Gastrocnemius medialis (tissue), 4 donors: Measurements from ENCODE around the gene PTPRN2. TPM values are rescaled to one million over a fixed set of nuclear protein-coding genes. Genes with fewer than 3 reads are reported as not detected.
A peak's percentile ranks its signal among the peaks of the same experiment; 100 is the strongest.

Source experiments
- ATAC-seq, 2 donors: fragments of 150-250 bp; one replicate each; pipeline ENCODE4 v1.9.1; 2016
- DNase-seq, 2 donors: peaks; one replicate each; pipeline ENCODE4 v3.0.0-alpha.2; 2019
- H3K27ac ChIP-seq, 4 donors: fragments of 200-600 bp; sonication (generic); 1 replicate in 1 of 4; 2 replicates in 3 of 4; pipeline ENCODE4 v1.5.1; 2016 to 2018; ENCODE audit warnings: mild to moderate bottlenecking in 2 of 4, moderate library complexity in 1 of 4
- H3K27me3 ChIP-seq, 3 donors: fragments of 200-600 bp; sonication (generic) in 2 of 3; 1 replicate in 1 of 3; 2 replicates in 2 of 3; pipeline versions ENCODE4 v1.5.1 to v1.6.0; 2016 to 2019; ENCODE audit warnings: mild to moderate bottlenecking in 1 of 3, moderate library complexity in 1 of 3
- H3K36me3 ChIP-seq, 2 donors: fragments of 200-600 bp; sonication (generic) in 1 of 2; one replicate each; pipeline ENCODE4 v1.5.1; 2017 to 2018
- H3K4me1 ChIP-seq, 2 donors: fragments of 200-600 bp; sonication (generic) in 1 of 2; one replicate each; pipeline ENCODE4 v1.5.1; 2016 to 2017; ENCODE audit warnings: mild to moderate bottlenecking in 2 of 2
- H3K4me3 ChIP-seq, 4 donors: fragments of 200-600 bp; sonication (generic) in 3 of 4; 1 replicate in 1 of 4; 2 replicates in 3 of 4; pipeline ENCODE4 v1.5.1; 2016 to 2019; ENCODE audit warnings: mild to moderate bottlenecking in 2 of 4
- H3K9me3 ChIP-seq, 3 donors: fragments of 200-600 bp; sonication (generic) in 2 of 3; 1 replicate in 1 of 3; 2 replicates in 2 of 3; pipeline ENCODE4 v1.5.1; 2016 to 2019
- CTCF ChIP-seq, 5 experiments: fragments of 450-650 bp in 3 of 5; fragments of 200-600 bp in 2 of 5; sonication (generic) in 2 of 5; IDR thresholded peaks in 4 of 5; conservative IDR thresholded peaks in 1 of 5; 1 replicate in 4 of 5; 2 replicates in 1 of 5; pipeline ENCODE4 v1.5.1; 2016 to 2019; ENCODE audit warnings: antibody characterized with exemption in 5 of 5, mild to moderate bottlenecking in 3 of 5, moderate library complexity in 3 of 5
- POLR2A ChIP-seq, 2 donors: fragments of 450-650 bp; IDR thresholded peaks; one replicate each; pipeline ENCODE4 v1.6.1; 2017; ENCODE audit warnings: antibody characterized with exemption in 2 of 2, mild to moderate bottlenecking in 2 of 2, moderate library complexity in 2 of 2
- in situ Hi-C, 4 donors: fragments of 200-750 bp; cut with MboI; loops; one replicate each; pipeline versions ENCODE4 v1.15.0 to v1.8.0; 2017; ENCODE audit warnings: low sequenced_read_pairs in 4 of 4
- intact Hi-C: fragments of 100-400 bp; cut with DNase I; formaldehyde crosslinking; loops from one replicate; pipeline ENCODE4 v1.15.1; 2023; ENCODE audit warnings: low total_unique reads
- total RNA-seq, 4 donors: library from RNA; depleted of rRNA; stranded (reverse); fragments of >200 nt; gene quantifications; one replicate each; pipeline versions ENCODE4 v1.1.0 to v1.2.3, GENCODE V29; 2016

PTPRN2 gene
- total RNA-seq, 4 donors from 2014 or later = 0.66 to 0.85 (median 0.81) TPM

- DNase-seq = no peak
- no peak overlapping the region for H3K27ac ChIP-seq
- peaks cover 39 to 56% (median 49%) of the 10 kb centered on the region in 3 donors for H3K27me3 ChIP-seq
- H3K36me3 ChIP-seq = no peaks in the 10 kb centered on the region
- in situ Hi-C loops = no loop called here
- no peaks in the 10 kb centered on the region for H3K9me3 ChIP-seq
- intact Hi-C loops = no loop called here
- H3K4me3 ChIP-seq = peak overlapping the region in 1 of 4 donors; percentile 6
- ATAC-seq = no peak
- H3K4me1 ChIP-seq = peaks cover 0 to 6% of the 10 kb centered on the region in 2 donors
- TF ChIP-seq CTCF (IDR thresholded peaks at IDR 0.05 in 4 of 5, conservative IDR thresholded peaks at IDR 0.05 in 1 of 5) (no peak), POLR2A (IDR thresholded peaks at IDR 0.05) (no peak)
Observed at GRCh38 chr7:158586499-158587161, 993 bp downstream of the PTPRN2 start.

GRCh38 chr7:158585721-158586498 is 1.7 kb downstream of the PTPRN2 start:
- Histone ChIP-seq H3K27me3 (peaks cover 42 to 59% (median 52%) of the 10 kb centered on the region in 3 donors), H3K27ac (no peak overlapping the region), H3K4me3 (peak overlapping the region in 1 of 4 donors; percentile 6), H3K9me3 (no peaks in the 10 kb centered on the region), H3K36me3 (no peaks in the 10 kb centered on the region), H3K4me1 (peaks cover 0 to 6% of the 10 kb centered on the region in 2 donors)
- intact Hi-C loops (no loop called here), in situ Hi-C loops (no loop called here)
- TF ChIP-seq POLR2A (IDR thresholded peaks at IDR 0.05) (no peak), CTCF (IDR thresholded peaks at IDR 0.05 in 4 of 5, conservative IDR thresholded peaks at IDR 0.05 in 1 of 5) (no peak)
- ATAC-seq (no peak), DNase-seq (no peak)

- H3K4me1 ChIP-seq = peaks cover 0 to 6% of the 10 kb centered on the region in 2 donors
- H3K4me3 ChIP-seq = no peak overlapping the region
- ATAC-seq (no peak), DNase-seq (no peak)
- H3K9me3 ChIP-seq = no peaks in the 10 kb centered on the region
- no peak for TF ChIP-seq CTCF (IDR thresholded peaks at IDR 0.05 in 4 of 5, conservative IDR thresholded peaks at IDR 0.05 in 1 of 5)
- no peak for TF ChIP-seq POLR2A (IDR thresholded peaks at IDR 0.05)
- H3K36me3 ChIP-seq = no peaks in the 10 kb centered on the region
- in situ Hi-C loops = no loop called here
- H3K27ac ChIP-seq = no peak overlapping the region
- intact Hi-C loops = no loop called here
- H3K27me3 ChIP-seq = peaks cover 44 to 59% (median 55%) of the 10 kb centered on the region in 3 donors
Observed at GRCh38 chr7:158584407-158584806, 3.2 kb downstream of the PTPRN2 start.

GRCh38 chr7:158583810-158584209 is 3.8 kb downstream of the PTPRN2 start:
- intact Hi-C loops = no loop called here

More at GRCh38 chr7:158583810-158584209, 3.8 kb downstream of the PTPRN2 start:
- TF ChIP-seq CTCF (IDR thresholded peaks at IDR 0.05 in 4 of 5, conservative IDR thresholded peaks at IDR 0.05 in 1 of 5) (no peak), POLR2A (IDR thresholded peaks at IDR 0.05) (no peak)
- Histone ChIP-seq H3K4me3 (no peak overlapping the region), H3K27ac (no peak overlapping the region), H3K4me1 (peaks cover 0 to 6% of the 10 kb centered on the region in 2 donors), H3K9me3 (no peaks in the 10 kb centered on the region), H3K27me3 (peaks cover 44 to 56% (median 55%) of the 10 kb centered on the region in 3 donors), H3K36me3 (no peaks in the 10 kb centered on the region)
- no peak for ATAC-seq
- DNase-seq = no peak
- in situ Hi-C loops = no loop called here
